ENCODE data around the gene PLRG1. TPM values are rescaled to one million over a fixed set of nuclear protein-coding genes. Genes with fewer than 3 reads are reported as not detected.

PLRG1 gene
- total and polyA plus RNA-seq, 2 experiments from 2014 or later: 72.0 to 84.8 TPM

GRCh38 chr4:154569028-154569427, 18.8 kb upstream of the PLRG1 start:
- Histone ChIP-seq H3K9me2 (ENCODE audit: insufficient read depth) (no peaks in the 10 kb centered on the region), H3K4me1 (ENCODE audit: insufficient read depth) (no peaks in the 10 kb centered on the region), H3K79me2 (ENCODE audit: insufficient read depth) (no peaks in the 10 kb centered on the region), H2AFZ (no peak overlapping the region), H3K4me2 (ENCODE audit: unreplicated experiment) (no peak overlapping the region), H3K4me3 (no peak overlapping the region), H3K27ac (no peak overlapping the region), H4K20me1 (ENCODE audit: insufficient read depth) (no peaks in the 10 kb centered on the region), H3K9me3 (ENCODE audit: low read depth) (no peaks in the 10 kb centered on the region), H3K27me3 (replicated peaks; ENCODE audit: insufficient read depth) (0 out of 2 replicates have a peak, but pooled peaks cover 9% of the 10 kb centered on the region), H3F3A (ENCODE audit: insufficient read depth) (no peaks in the 10 kb centered on the region), H3K36me3 (ENCODE audit: low read depth) (no peaks in the 10 kb centered on the region), H3K9ac (no peak overlapping the region)
- no peak for DNase-seq
- in situ Hi-C loops (cut with MboI): loop anchor here (25.0 kb wide), 1 partner anchor 793 kb away; no protein-coding TSS in a partner anchor
- TF ChIP-seq EZH2 (IDR thresholded peaks at IDR 0.05; ENCODE audit: insufficient read depth, poor library complexity, severe bottlenecking) (no peak), EZH2phosphoT487 (IDR thresholded peaks at IDR 0.05; ENCODE audit: insufficient read depth, low read depth) (no peak)
- WGBS, 2 experiments (ENCODE audit: low coverage in 1 of 2, low lambda C conversion rate in 2 of 2, missing lambda C conversion rate in 2 of 2): 25 to 37% methylated on average over 3 of the region's 3 CpGs

GRCh38 chr4:154566639-154567204, 16.5 kb upstream of the PLRG1 start:
- Histone ChIP-seq H4K20me1 (ENCODE audit: insufficient read depth) (no peaks in the 10 kb centered on the region), H3K9me2 (ENCODE audit: insufficient read depth) (no peaks in the 10 kb centered on the region), H3F3A (ENCODE audit: insufficient read depth) (no peaks in the 10 kb centered on the region), H3K36me3 (ENCODE audit: low read depth) (no peaks in the 10 kb centered on the region), H3K79me2 (ENCODE audit: insufficient read depth) (no peaks in the 10 kb centered on the region), H3K9me3 (ENCODE audit: low read depth) (no peaks in the 10 kb centered on the region), H2AFZ (no peak overlapping the region), H3K4me1 (ENCODE audit: insufficient read depth) (no peaks in the 10 kb centered on the region), H3K4me2 (ENCODE audit: unreplicated experiment) (no peak overlapping the region), H3K27me3 (replicated peaks; ENCODE audit: insufficient read depth) (0 out of 2 replicates have a peak, but pooled peaks cover 9% of the 10 kb centered on the region), H3K27ac (no peak overlapping the region), H3K9ac (no peak overlapping the region), H3K4me3 (no peak overlapping the region)
- DNase-seq: no peak
- TF ChIP-seq EZH2phosphoT487 (IDR thresholded peaks at IDR 0.05; ENCODE audit: insufficient read depth, low read depth) (no peak), EZH2 (IDR thresholded peaks at IDR 0.05; ENCODE audit: insufficient read depth, poor library complexity, severe bottlenecking) (no peak)
- in situ Hi-C loops (cut with MboI): loop anchor here (25.0 kb wide), 1 partner anchor 796 kb away; no protein-coding TSS in a partner anchor
- WGBS, 2 experiments (ENCODE audit: low coverage in 1 of 2, low lambda C conversion rate in 2 of 2, missing lambda C conversion rate in 2 of 2): 45 to 47% methylated on average over 5 of the region's 5 CpGs

DNA sequence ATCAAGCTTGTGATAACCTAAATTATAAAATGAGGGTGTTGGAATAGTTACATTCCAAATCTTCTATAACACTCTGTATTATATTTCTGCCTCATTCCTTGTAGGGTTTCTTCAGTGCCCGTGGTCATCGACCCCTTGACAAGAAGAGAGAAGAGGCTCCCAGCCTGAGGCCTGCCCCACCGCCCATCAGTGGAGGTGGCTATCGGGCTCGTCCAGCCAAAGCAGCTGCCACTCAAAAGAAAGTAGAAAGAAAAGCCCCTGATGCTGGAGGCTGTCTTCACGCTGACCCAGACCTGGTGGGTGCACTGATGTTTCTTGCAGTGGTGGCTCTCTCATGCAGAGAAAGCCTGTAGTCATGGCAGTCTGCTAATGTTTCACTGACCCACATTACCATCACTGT, 15.5 kb upstream of the PLRG1 start:
- H2AFZ ChIP-seq: no peak overlapping the region
- WGBS, 2 experiments (ENCODE audit: low coverage in 1 of 2, low lambda C conversion rate in 2 of 2, missing lambda C conversion rate in 2 of 2): 65 to 66% methylated on average over 6 of the region's 6 CpGs
- H3K9me2 ChIP-seq (ENCODE audit: insufficient read depth): no peaks in the 10 kb centered on the region
- H3K79me2 ChIP-seq (ENCODE audit: insufficient read depth): no peaks in the 10 kb centered on the region
- no peak overlapping the region for H3K4me3 ChIP-seq
- DNase-seq: no peak
- H3K27me3 ChIP-seq (replicated peaks; ENCODE audit: insufficient read depth): 0 out of 2 replicates have a peak, but pooled peaks cover 9% of the 10 kb centered on the region
- no peak overlapping the region for H3K9ac ChIP-seq
- H3K4me1 ChIP-seq (ENCODE audit: insufficient read depth): 0 out of 2 replicates have a peak, but pooled peaks cover 7% of the 10 kb centered on the region
- H3K4me2 ChIP-seq (ENCODE audit: unreplicated experiment): no peak overlapping the region
- H3K27ac ChIP-seq: no peak overlapping the region
- H3K9me3 ChIP-seq (ENCODE audit: low read depth): no peaks in the 10 kb centered on the region
- H4K20me1 ChIP-seq (ENCODE audit: insufficient read depth): no peaks in the 10 kb centered on the region
- H3K36me3 ChIP-seq (ENCODE audit: low read depth): no peaks in the 10 kb centered on the region
- no peaks in the 10 kb centered on the region for H3F3A ChIP-seq (ENCODE audit: insufficient read depth)
- in situ Hi-C loops (cut with MboI): loop anchor here (25.0 kb wide), 1 partner anchor 797 kb away; no protein-coding TSS in a partner anchor
- TF ChIP-seq EZH2 (IDR thresholded peaks at IDR 0.05; ENCODE audit: insufficient read depth, poor library complexity, severe bottlenecking) (no peak), EZH2phosphoT487 (IDR thresholded peaks at IDR 0.05; ENCODE audit: insufficient read depth, low read depth) (no peak)

GRCh38 chr4:154564311-154564710, 14.1 kb upstream of the PLRG1 start:
- H3K4me2 ChIP-seq (ENCODE audit: unreplicated experiment): no peak overlapping the region
- H3F3A ChIP-seq (ENCODE audit: insufficient read depth): no peaks in the 10 kb centered on the region
- H3K79me2 ChIP-seq (ENCODE audit: insufficient read depth): no peaks in the 10 kb centered on the region
- no peak overlapping the region for H2AFZ ChIP-seq
- no peak overlapping the region for H3K4me3 ChIP-seq
- no peaks in the 10 kb centered on the region for H3K9me2 ChIP-seq (ENCODE audit: insufficient read depth)
- H3K9me3 ChIP-seq (ENCODE audit: low read depth): no peaks in the 10 kb centered on the region
- DNase-seq: no peak
- no peak overlapping the region for H3K9ac ChIP-seq
- TF ChIP-seq EZH2phosphoT487 (IDR thresholded peaks at IDR 0.05; ENCODE audit: insufficient read depth, low read depth) (no peak), EZH2 (IDR thresholded peaks at IDR 0.05; ENCODE audit: insufficient read depth, poor library complexity, severe bottlenecking) (no peak)
- WGBS, 2 experiments (ENCODE audit: low coverage in 1 of 2, low lambda C conversion rate in 2 of 2, missing lambda C conversion rate in 2 of 2): 74 to 81% methylated on average over 1 of the region's 1 CpG
- H3K27ac ChIP-seq: no peak overlapping the region
- in situ Hi-C loops (cut with MboI): loop anchor here (25.0 kb wide), 1 partner anchor 798 kb away; no protein-coding TSS in a partner anchor
- no peaks in the 10 kb centered on the region for H4K20me1 ChIP-seq (ENCODE audit: insufficient read depth)
- 0 out of 2 replicates have a peak, but pooled peaks cover 13% of the 10 kb centered on the region for H3K4me1 ChIP-seq (ENCODE audit: insufficient read depth)
- 0 out of 2 replicates have a peak, but pooled peaks cover 9% of the 10 kb centered on the region for H3K27me3 ChIP-seq (replicated peaks; ENCODE audit: insufficient read depth)
- H3K36me3 ChIP-seq (ENCODE audit: low read depth): no peaks in the 10 kb centered on the region
